H1 (cell line): Measurements from ENCODE around the gene SLX4IP. TPM values are rescaled to one million over a fixed set of nuclear protein-coding genes. Genes with fewer than 3 reads are reported as not detected.

Source experiments
- CTCF ChIA-PET: fragments of 300-600 bp; sonication (Branson Sonifier 250); formaldehyde crosslinking; loops from one replicate; lab custom pipeline; 2021; ENCODE audit not compliant: partially characterized antibody; lab: Charles Lee
- POLR2A ChIA-PET: fragments of 300-600 bp; sonication (Branson Sonifier 250); formaldehyde crosslinking; loops from one replicate; lab custom pipeline; 2021; ENCODE audit warnings: inconsistent platforms; ENCODE audit not compliant: partially characterized antibody; lab: Charles Lee
- DNase-seq, 2 experiments: peaks; one replicate each; pipeline versions ENCODE4 v3.0.0 to v3.0.0-alpha.2; 2010 to 2022; ENCODE audit warnings: low spot score in 2 of 2, low read depth in 1 of 2, mixed read lengths in 1 of 2
- FAIRE-seq: peaks from 2 replicates; lab custom pipeline; 2011; peaks lifted over from hg19 to GRCh38; lab: Jason Lieb, UNC
- H2AFZ ChIP-seq: 2 replicates; pipeline ENCODE4 v1.8.1; 2012; ENCODE audit warnings: low read length, inconsistent platforms
- H2AK5ac ChIP-seq: 2 replicates; pipeline ENCODE4 v1.6.1; 2013; ENCODE audit warnings: low read depth, low read length
- H2BK120ac ChIP-seq: replicated peaks from 2 replicates; pipeline ENCODE3; 2013; ENCODE audit warnings: low read depth, low read length, inconsistent platforms
- H2BK12ac ChIP-seq: 2 replicates; pipeline ENCODE4 v1.6.1; 2013; ENCODE audit warnings: low read depth, low read length
- H2BK15ac ChIP-seq: 2 replicates; pipeline ENCODE4 v1.6.1; 2013; ENCODE audit warnings: low read length
- H2BK20ac ChIP-seq: 2 replicates; pipeline ENCODE4 v1.6.1; 2013; ENCODE audit warnings: low read length
- H2BK5ac ChIP-seq: 2 replicates; pipeline ENCODE4 v1.6.1; 2013; ENCODE audit warnings: low read depth, low read length
- H3K14ac ChIP-seq: 2 replicates; pipeline ENCODE4 v1.6.1; 2013; ENCODE audit warnings: inconsistent platforms; ENCODE audit not compliant: insufficient read length
- H3K18ac ChIP-seq: 2 replicates; pipeline ENCODE4 v1.6.1; 2013; ENCODE audit warnings: low read length; ENCODE audit errors: extremely low read depth
- H3K23ac ChIP-seq: 2 replicates; pipeline ENCODE4 v1.6.1; 2013; ENCODE audit warnings: inconsistent platforms; ENCODE audit not compliant: insufficient read length
- H3K23me2 ChIP-seq: 2 replicates; pipeline ENCODE4 v1.6.1; 2013; ENCODE audit warnings: low read depth, low read length
- H3K27ac ChIP-seq: 2 replicates; pipeline ENCODE4 v1.6.1; 2011; ENCODE audit warnings: low read depth, low read length, inconsistent platforms
- H3K27me3 ChIP-seq, 4 experiments: replicated peaks in 1 of 4; 1 replicate in 1 of 4; 2 replicates in 3 of 4; pipeline versions ENCODE4 v1.6.1 to v1.8.1; 2011 to 2013; ENCODE audit warnings: low read length in 3 of 4, mild to moderate bottlenecking in 3 of 4, inconsistent platforms in 2 of 4, mixed read lengths in 2 of 4, moderate library complexity in 1 of 4; ENCODE audit not compliant: control insufficient read depth in 3 of 4, insufficient read depth in 3 of 4; ENCODE audit errors: extremely low read depth in 1 of 4
- H3K36me3 ChIP-seq, 4 experiments: 2 replicates each; pipeline versions ENCODE4 v1.6.1 to v1.8.1; 2011 to 2013; ENCODE audit warnings: mild to moderate bottlenecking in 4 of 4, low read length in 3 of 4, moderate library complexity in 2 of 4, control low read depth in 1 of 4, inconsistent platforms in 1 of 4; ENCODE audit not compliant: insufficient read depth in 4 of 4, control insufficient read depth in 2 of 4
- H3K4ac ChIP-seq: replicated peaks from 2 replicates; pipeline ENCODE3; 2013; ENCODE audit warnings: low read length, low read depth, mixed read lengths, inconsistent platforms; ENCODE audit not compliant: insufficient read length
- H3K4me1 ChIP-seq, 4 experiments: replicated peaks in 1 of 4; 1 replicate in 1 of 4; 2 replicates in 3 of 4; pipeline versions ENCODE4 v1.6.1 to v1.8.1; 2011 to 2013; ENCODE audit warnings: low read length in 3 of 4, inconsistent platforms in 2 of 4, mixed read lengths in 1 of 4; ENCODE audit not compliant: insufficient read depth in 4 of 4, control insufficient read depth in 3 of 4
- H3K4me2 ChIP-seq, 2 experiments: 2 replicates each; pipeline versions ENCODE4 v1.6.1 to v1.8.1; 2011 to 2013; ENCODE audit warnings: low read depth in 2 of 2, low read length in 2 of 2, control low read depth in 1 of 2, inconsistent platforms in 1 of 2, mild to moderate bottlenecking in 1 of 2; ENCODE audit not compliant: insufficient read depth in 1 of 2
- H3K4me3 ChIP-seq, 4 experiments: fragments of 200-600, 300-600 bp in 1 of 4; sonication (generic), shearing (Covaris generic), sonication (Bioruptor Twin) in 1 of 4; 2 replicates each; pipeline versions ENCODE4 v1.5.1 to v1.8.1; 2011 to 2016; ENCODE audit warnings: low read length in 4 of 4, low read depth in 3 of 4, control low read depth in 2 of 4, inconsistent platforms in 2 of 4, mild to moderate bottlenecking in 2 of 4, mixed read lengths in 1 of 4, moderate library complexity in 1 of 4; ENCODE audit not compliant: insufficient read depth in 2 of 4; ENCODE audit errors: extremely low read depth in 1 of 4
- H3K56ac ChIP-seq: replicated peaks from 2 replicates; pipeline ENCODE3; 2013; ENCODE audit warnings: low read depth, mild to moderate bottlenecking, mixed read lengths, low read length, inconsistent platforms; ENCODE audit not compliant: insufficient read length
- H3K79me1 ChIP-seq: 2 replicates; pipeline ENCODE4 v1.6.1; 2013; ENCODE audit warnings: low read depth, low read length, control low read depth
- H3K79me2 ChIP-seq, 2 experiments: 2 replicates each; pipeline versions ENCODE4 v1.6.1 to v1.8.1; 2012 to 2013; ENCODE audit warnings: low read length in 2 of 2, mild to moderate bottlenecking in 2 of 2, inconsistent platforms in 1 of 2; ENCODE audit not compliant: insufficient read depth in 2 of 2, control insufficient read depth in 1 of 2
- H3K9ac ChIP-seq, 4 experiments: replicated peaks in 1 of 4; 1 replicate in 1 of 4; 2 replicates in 3 of 4; pipeline versions ENCODE4 v1.6.1 to v1.8.1; 2011 to 2013; ENCODE audit warnings: low read depth in 3 of 4, low read length in 3 of 4, control low read depth in 2 of 4, mild to moderate bottlenecking in 2 of 4, moderate library complexity in 2 of 4, inconsistent platforms in 1 of 4; ENCODE audit errors: extremely low read depth in 1 of 4
- H3K9me3 ChIP-seq, 2 experiments: 2 replicates each; pipeline versions ENCODE4 v1.6.1 to v1.8.1; 2012 to 2013; ENCODE audit warnings: mild to moderate bottlenecking in 2 of 2, moderate library complexity in 2 of 2, control low read depth in 1 of 2, inconsistent platforms in 1 of 2, low read depth in 1 of 2, low read length in 1 of 2, mixed read lengths in 1 of 2; ENCODE audit not compliant: insufficient read depth in 2 of 2
- H4K20me1 ChIP-seq, 2 experiments: replicated peaks in 1 of 2; 2 replicates each; pipeline versions ENCODE3 to v1.8.1; 2011 to 2013; ENCODE audit warnings: inconsistent platforms in 2 of 2, low read length in 2 of 2, mild to moderate bottlenecking in 1 of 2; ENCODE audit not compliant: insufficient read depth in 2 of 2, control insufficient read depth in 1 of 2
- H4K5ac ChIP-seq: 2 replicates; pipeline ENCODE4 v1.6.1; 2013; ENCODE audit warnings: low read length, low read depth, mixed read lengths, inconsistent platforms; ENCODE audit not compliant: insufficient read length
- H4K8ac ChIP-seq: 2 replicates; pipeline ENCODE4 v1.8.0; 2013; ENCODE audit warnings: mild to moderate bottlenecking, moderate library complexity, low read length, inconsistent platforms; ENCODE audit not compliant: insufficient read depth; ENCODE audit errors: extremely low read depth
- H4K91ac ChIP-seq: replicated peaks from 2 replicates; pipeline ENCODE3; 2013; ENCODE audit warnings: low read length, mixed read lengths, inconsistent platforms; ENCODE audit not compliant: insufficient read length
- BACH1 ChIP-seq: IDR thresholded peaks from 2 replicates; pipeline ENCODE4 v1.6.1; 2012; ENCODE audit warnings: low read length, improper control_type of control experiment
- WGBS, 2 experiments: shearing (Covaris generic) in 1 of 2; methylation state at CpG; one replicate each; pipeline versions ENCODE4 v1.1.6 to v1.1.7; 2013 to 2015; ENCODE audit warnings: low lambda C conversion rate in 2 of 2, mixed read lengths in 2 of 2, inconsistent platforms in 1 of 2, low coverage in 1 of 2, missing lambda C conversion rate in 1 of 2; ENCODE audit not compliant: insufficient replicate concordance in 2 of 2, insufficient coverage in 1 of 2, insufficient read length in 1 of 2; ENCODE audit errors: extremely low coverage in 1 of 2, missing lambda C conversion rate in 1 of 2; 5-methylcytosine and 5-hydroxymethylcytosine counted together
- polyA plus RNA-seq, 7 experiments: library from polyadenylated mRNA; depleted of rRNA in 3 of 7; stranded (reverse) in 5 of 7; unstranded in 2 of 7; fragments of >200 nt in 5 of 7; fragments of 200-250 nt in 2 of 7; gene quantifications; 1 replicate in 5 of 7; 2 replicates in 1 of 7; 4 replicates in 1 of 7; pipeline versions ENCODE4 v1.2.1 to v1.2.3, GENCODE V29; 2011 to 2013; ENCODE audit warnings: missing spikeins in 2 of 7, mixed read lengths in 2 of 7
- total RNA-seq: library from RNA; stranded (reverse); fragmentation: NEBNext Ultra II Directional; extraction: Animal tissue kit (Norgen Biotek cat#: 25700); gene quantifications from 2 replicates; pipeline ENCODE4 v1.2.1, GENCODE V29; 2021

SLX4IP gene
- total and polyA plus RNA-seq, 2 of the 8 experiments (the other 6 are each of a cell fraction or from before 2014, with no cell fraction given): 2.4 to 8.7 TPM

DNA sequence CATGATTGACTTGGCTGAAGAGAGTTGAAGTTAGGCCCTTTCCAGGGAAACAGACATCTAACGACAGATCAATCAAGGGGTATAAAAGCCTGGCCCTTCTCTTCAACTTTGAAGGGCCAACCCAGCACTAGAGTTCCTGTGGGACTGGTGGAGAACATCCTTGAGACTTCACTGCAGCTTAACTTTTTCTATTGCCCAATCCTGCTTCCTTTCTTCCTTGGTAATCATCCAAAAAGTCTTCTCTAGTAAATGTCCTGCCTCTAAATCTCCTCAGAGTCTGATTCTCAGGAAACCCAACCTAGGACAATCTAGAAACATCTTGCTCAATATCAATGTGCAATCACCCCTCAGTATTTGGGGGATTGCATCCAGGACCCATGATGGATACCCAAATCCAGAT, 3.0 kb upstream of the SLX4IP start:
- Histone ChIP-seq H2BK12ac (no peak overlapping the region), H3K14ac (no peak overlapping the region), H2BK120ac (no peak overlapping the region), H2BK20ac (peak overlapping the region; percentile 3; the same call in 1 of the 2 replicates), H3K79me1 (peaks cover 15% of the 10 kb centered on the region; the same call in 1 of the 2 replicates), H4K91ac (no peak overlapping the region), H4K5ac (no peak overlapping the region), H3K79me2 (peaks cover 0 to 74% of the 10 kb centered on the region in 2 experiments; a peak in 2 of 4 replicates), H2AFZ (no peak overlapping the region), H3K9ac (no peak overlapping the region), H3K27me3 (no peaks in the 10 kb centered on the region), H3K9me3 (no peaks in the 10 kb centered on the region), H3K4me3 (no peak overlapping the region), H3K18ac (no peak overlapping the region), H3K4me1 (no peaks in the 10 kb centered on the region), H4K20me1 (peaks cover 0 to 9% of the 10 kb centered on the region in 2 experiments), H3K23me2 (peaks cover 10% of the 10 kb centered on the region), H3K27ac (no peak overlapping the region), H4K8ac (no peak overlapping the region), H3K23ac (no peak overlapping the region), H2BK5ac (no peak overlapping the region), H2AK5ac (no peak overlapping the region), H3K36me3 (peaks cover 0 to 2% (median 0%) of the 10 kb centered on the region in 4 experiments; a peak in 1 of 8 replicates), H3K56ac (no peak overlapping the region), H3K4me2 (peak overlapping the region; percentile 20 to 28; a peak in 2 of 4 replicates), H2BK15ac (no peak overlapping the region), H3K4ac (no peak overlapping the region)
- no peak for FAIRE-seq
- no peak for TF ChIP-seq BACH1
- POLR2A ChIA-PET: no interaction called here
- DNase-seq: no peak
- CTCF ChIA-PET: no interaction called here
- WGBS, 2 experiments: 83% methylated on average over 1 of the region's 1 CpG; no CpG with 5 or more reads in 1 of the 2 experiments
